Endothelial cell of umbilical vein (primary cell): Measurements from ENCODE around the gene EPC1. TPM values are rescaled to one million over a fixed set of nuclear protein-coding genes. Genes with fewer than 3 reads are reported as not detected.

Experiments used
- BruUV-seq: library from RNA; stranded (reverse); fragments of 400-500 nt; replicated peaks from 2 replicates; lab custom pipeline; 2021; lab: Mats Ljungman, UMichigan
- CTCF ChIA-PET: fragments of 300-600, 350-600 bp; sonication (Branson Sonifier 250); formaldehyde crosslinking; loops from one replicate; lab custom pipeline; 2021; ENCODE audit warnings: antibody characterized with exemption, inconsistent platforms; lab: Charles Lee
- POLR2A ChIA-PET: fragments of 300-600, 350-600 bp; sonication (Branson Sonifier 250); formaldehyde crosslinking; loops from one replicate; lab custom pipeline; 2021; ENCODE audit warnings: antibody characterized with exemption, inconsistent platforms; lab: Charles Lee
- DNase-seq: peaks from one replicate; pipeline ENCODE4 v3.0.0-alpha.2; 2011; ENCODE audit warnings: low read depth, low spot score
- FAIRE-seq: peaks from 2 replicates; lab custom pipeline; 2011; peaks lifted over from hg19 to GRCh38; lab: Jason Lieb, UNC
- H2AFZ ChIP-seq: 2 replicates; pipeline ENCODE4 v1.6.0; 2012; ENCODE audit warnings: low read depth, low read length, control low read depth, inconsistent platforms
- H3K27ac ChIP-seq: 2 replicates; pipeline ENCODE4 v1.5.1; 2011; ENCODE audit warnings: low read depth, mild to moderate bottlenecking, control low read depth, low read length, moderate library complexity; ENCODE audit not compliant: insufficient read depth
- H3K27me3 ChIP-seq, 2 experiments: 2 replicates each; pipeline versions ENCODE4 v1.6.0 to v1.6.1; 2011; ENCODE audit warnings: low read length in 2 of 2, mixed read lengths in 1 of 2; ENCODE audit not compliant: control insufficient read depth in 2 of 2, insufficient read depth in 2 of 2
- H3K36me3 ChIP-seq, 2 experiments: 2 replicates in 1 of 2; 3 replicates in 1 of 2; pipeline ENCODE4 v1.5.1; 2011; ENCODE audit warnings: low read length in 2 of 2, mild to moderate bottlenecking in 1 of 2, moderate library complexity in 1 of 2; ENCODE audit not compliant: control insufficient read depth in 2 of 2, insufficient read depth in 2 of 2; ENCODE audit errors: extremely low read depth in 1 of 2
- H3K4me1 ChIP-seq: 3 replicates; pipeline ENCODE4 v1.5.1; 2011; ENCODE audit warnings: mild to moderate bottlenecking, low read length; ENCODE audit not compliant: control insufficient read depth, insufficient read depth; ENCODE audit errors: extremely low read depth
- H3K4me2 ChIP-seq: 2 replicates; pipeline ENCODE4 v1.6.1; 2011; ENCODE audit warnings: low read length, control low read depth, mixed read lengths; ENCODE audit not compliant: insufficient read depth
- H3K4me3 ChIP-seq, 3 experiments: fragments of 200-600 bp in 1 of 3; sonication (generic), shearing (Covaris generic) in 1 of 3; replicated peaks in 1 of 3; 2 replicates each; pipeline ENCODE4 v1.5.1; 2011 to 2016; ENCODE audit warnings: control low read depth in 3 of 3, low read length in 3 of 3, mild to moderate bottlenecking in 2 of 3, inconsistent platforms in 1 of 3, low read depth in 1 of 3, moderate library complexity in 1 of 3; ENCODE audit not compliant: insufficient read depth in 1 of 3
- H3K79me2 ChIP-seq: 2 replicates; pipeline ENCODE4 v1.6.0; 2012; ENCODE audit warnings: low read length, inconsistent platforms; ENCODE audit not compliant: control insufficient read depth, insufficient read depth
- H3K9ac ChIP-seq: replicated peaks from 2 replicates; pipeline ENCODE3; 2011; ENCODE audit warnings: low read length, control low read depth; ENCODE audit not compliant: insufficient read depth; ENCODE audit errors: extremely low read depth
- H3K9me1 ChIP-seq: replicated peaks from 3 replicates; pipeline ENCODE4 v1.6.0; 2011; ENCODE audit warnings: mild to moderate bottlenecking, low read length; ENCODE audit not compliant: control insufficient read depth, insufficient read depth; ENCODE audit errors: extremely low read depth
- H3K9me3 ChIP-seq: replicated peaks from 2 replicates; pipeline ENCODE4 v1.5.1; 2012; ENCODE audit warnings: low read length, inconsistent platforms; ENCODE audit not compliant: control insufficient read depth, insufficient read depth
- H4K20me1 ChIP-seq: replicated peaks from 2 replicates; pipeline ENCODE3; 2011; ENCODE audit warnings: mild to moderate bottlenecking, low read length; ENCODE audit not compliant: control insufficient read depth, insufficient read depth; ENCODE audit errors: extremely low read depth
- CTCF ChIP-seq, 2 donors: IDR thresholded peaks; 1 replicate in 1 of 2; 2 replicates in 1 of 2; pipeline ENCODE4 v1.5.1; 2011; ENCODE audit warnings: low read length in 2 of 2, mild to moderate bottlenecking in 2 of 2, moderate library complexity in 2 of 2, control low read depth in 1 of 2, inconsistent platforms in 1 of 2, low read depth in 1 of 2; ENCODE audit not compliant: insufficient read depth in 1 of 2; ENCODE audit errors: extremely low read depth in 1 of 2
- EZH2 ChIP-seq: IDR thresholded peaks from 2 replicates; pipeline ENCODE4 v1.6.1; 2012; ENCODE audit warnings: borderline replicate concordance, low read depth, mild to moderate bottlenecking, moderate library complexity, low read length, inconsistent platforms; ENCODE audit not compliant: severe bottlenecking
- FOS ChIP-seq: IDR thresholded peaks from 2 replicates; pipeline ENCODE4 v1.6.1; 2011; ENCODE audit warnings: mild to moderate bottlenecking, low read length, moderate library complexity, borderline replicate concordance; ENCODE audit not compliant: insufficient read depth
- GATA2 ChIP-seq: IDR thresholded peaks from 2 replicates; pipeline ENCODE4 v1.7.0; 2011; ENCODE audit warnings: low read depth, mild to moderate bottlenecking, moderate library complexity, mixed read lengths, low read length; ENCODE audit not compliant: insufficient read length, insufficient read depth
- JUN ChIP-seq: IDR thresholded peaks from 2 replicates; pipeline ENCODE4 v1.6.1; 2011; ENCODE audit warnings: borderline replicate concordance, low read depth; ENCODE audit not compliant: insufficient read length, insufficient read depth
- MAX ChIP-seq: IDR thresholded peaks from 2 replicates; pipeline ENCODE4 v1.6.1; 2011; ENCODE audit not compliant: insufficient read depth, insufficient read length
- MYC ChIP-seq: IDR thresholded peaks from one replicate; pipeline ENCODE4 v1.6.1; 2011; ENCODE audit warnings: mild to moderate bottlenecking, low read depth, low read length
- POLR2A ChIP-seq: IDR thresholded peaks from 2 replicates; pipeline ENCODE4 v1.6.1; 2012; ENCODE audit warnings: low read depth, mild to moderate bottlenecking, control low read depth, low read length
- POLR2AphosphoS5 ChIP-seq: IDR thresholded peaks from 2 replicates; pipeline ENCODE4 v1.6.1; 2012; ENCODE audit warnings: low read depth, mild to moderate bottlenecking, control low read depth, low read length, moderate library complexity; ENCODE audit not compliant: insufficient read depth
- dilution Hi-C: fragments of 300-500 bp; cut with MboI; formaldehyde crosslinking; loops from one replicate; pipeline ENCODE4 v1.15.0; 2019; ENCODE audit warnings: low sequenced_read_pairs; ENCODE audit not compliant: extremely low pct_ligation_motif_present
- intact Hi-C: fragments of 100-400 bp; cut with micrococcal nuclease; formaldehyde crosslinking; loops from one replicate; pipeline ENCODE4 v1.10.0; 2022
- polyA plus RNA-seq, 4 experiments: library from polyadenylated mRNA; depleted of rRNA in 3 of 4; stranded (reverse) in 3 of 4; unstranded in 1 of 4; fragments of >200 nt; gene quantifications; 2 replicates each; pipeline versions ENCODE4 v1.2.1 to v1.2.3, GENCODE V29; 2011 to 2012; ENCODE audit warnings: missing spikeins in 1 of 4
- total RNA-seq: library from RNA; stranded (reverse); gene quantifications from 2 replicates; pipeline ENCODE4 v1.2.3, GENCODE V29; 2021

EPC1 gene
- total and polyA plus RNA-seq, 2 donors (not counting 3 experiments of a cell fraction or from before 2014, with no cell fraction given), result 27.9 to 39.0 TPM

GRCh38 chr10:32227802-32228201, 119.2 kb downstream of the EPC1 start:
- TF ChIP-seq EZH2 (no peak), JUN (no peak), MAX (no peak), POLR2AphosphoS5 (no peak), FOS (no peak), POLR2A (no peak)
- ChIA-PET POLR2A (no interaction called here), CTCF (interaction anchor here (1.7 kb wide), 1 partner anchor 17 kb away, joined by 5 read pairs; no protein-coding TSS in a partner anchor)
- Histone ChIP-seq H2AFZ (no peak overlapping the region), H3K36me3 (no peaks in the 10 kb centered on the region), H3K9me1 (no peaks in the 10 kb centered on the region), H4K20me1 (no peaks in the 10 kb centered on the region), H3K4me2 (no peak overlapping the region), H3K4me1 (no peaks in the 10 kb centered on the region), H3K9me3 (no peaks in the 10 kb centered on the region), H3K79me2 (no peaks in the 10 kb centered on the region), H3K9ac (no peak overlapping the region), H3K27me3 (no peaks in the 10 kb centered on the region), H3K27ac (no peak overlapping the region), H3K4me3 (no peak overlapping the region)
- intact Hi-C loops, result no loop called here
- dilution Hi-C loops, result no loop called here
- DNase-seq (no peak), FAIRE-seq (no peak)
- BruUV-seq, result no TSS peak

- H3K9ac ChIP-seq, result no peak overlapping the region
- FAIRE-seq (no peak), DNase-seq (no peak)
- CTCF ChIA-PET, result no interaction called here
- dilution Hi-C loops (no loop called here), intact Hi-C loops (no loop called here)
- BruUV-seq, result no TSS peak
- H3K9me3 ChIP-seq, result no peaks in the 10 kb centered on the region
- H3K79me2 ChIP-seq, result no peaks in the 10 kb centered on the region
- H3K4me1 ChIP-seq, result no peaks in the 10 kb centered on the region
- no peaks in the 10 kb centered on the region for H3K27me3 ChIP-seq
- no peaks in the 10 kb centered on the region for H4K20me1 ChIP-seq
- H3K27ac ChIP-seq, result no peak overlapping the region
- no peaks in the 10 kb centered on the region for H3K9me1 ChIP-seq
- no peak overlapping the region for H3K4me2 ChIP-seq
- H2AFZ ChIP-seq, result no peak overlapping the region
- POLR2A ChIA-PET, result no interaction called here
- TF ChIP-seq EZH2, result no peak
- TF ChIP-seq GATA2, result no peak
- TF ChIP-seq POLR2A, result no peak
- TF ChIP-seq MAX, result no peak
- no peak for TF ChIP-seq MYC
- TF ChIP-seq JUN, result no peak
- TF ChIP-seq FOS, result no peak
- no peak for TF ChIP-seq CTCF (IDR thresholded peaks at IDR 0.05; ENCODE audit: extremely low read depth in 1 of 2, insufficient read depth in 1 of 2, low read depth in 1 of 2, low read length in 2 of 2)
- TF ChIP-seq POLR2AphosphoS5, result no peak
- H3K36me3 ChIP-seq, result no peaks in the 10 kb centered on the region
- H3K4me3 ChIP-seq, result no peak overlapping the region
Measured at GRCh38 chr10:32226624-32227023, 120.3 kb downstream of the EPC1 start.
